ENCODE measurements around the gene MROH7.

Gene MROH7

GRCh38 chr1:54741531-54741930 lies 99.9 kb downstream of the MROH7 start:
- DNase-seq (ENCODE audit: low read depth in 2 of 2), result no peak

GRCh38 chr1:54742282-54742681 lies 100.7 kb downstream of the MROH7 start:
- no peak for DNase-seq (ENCODE audit: low read depth in 2 of 2)

- DNase-seq (ENCODE audit: low read depth in 2 of 2), result no peak
Observed at GRCh38 chr1:54743416-54744226, 102.0 kb downstream of the MROH7 start.

GRCh38 chr1:54744696-54745095 lies 103.1 kb downstream of the MROH7 start:
- DNase-seq (ENCODE audit: low read depth in 2 of 2), result no peak

- DNase-seq (ENCODE audit: low read depth in 2 of 2), result no peak
Observed at GRCh38 chr1:54745274-54745673, 103.7 kb downstream of the MROH7 start.

GRCh38 chr1:54745864-54746263 lies 104.3 kb downstream of the MROH7 start:
- DNase-seq (ENCODE audit: low read depth in 2 of 2), result no peak

GRCh38 chr1:54748094-54748835 lies 106.7 kb downstream of the MROH7 start:
- DNase-seq (ENCODE audit: low read depth in 2 of 2), result no peak

GRCh38 chr1:54750596-54750995 lies 109.0 kb downstream of the MROH7 start:
- DNase-seq (ENCODE audit: low read depth in 2 of 2), result no peak

- DNase-seq (ENCODE audit: low read depth in 2 of 2), result no peak
Observed at GRCh38 chr1:54751426-54751825, 109.8 kb downstream of the MROH7 start.

- DNase-seq (ENCODE audit: low read depth in 2 of 2), result no peak
Observed at GRCh38 chr1:54754045-54754444, 112.5 kb downstream of the MROH7 start.

GRCh38 chr1:54754486-54755285 lies 113.1 kb downstream of the MROH7 start:
- DNase-seq (ENCODE audit: low read depth in 2 of 2), result no peak

- no peak for DNase-seq (ENCODE audit: low read depth in 2 of 2)
Observed at GRCh38 chr1:54757833-54758232, 116.2 kb downstream of the MROH7 start.

GRCh38 chr1:54758678-54759348 lies 117.2 kb downstream of the MROH7 start:
- no peak for DNase-seq (ENCODE audit: low read depth in 2 of 2)

Data from stimulated activated CD4-positive, alpha-beta T cell treated with anti-CD3 and anti-CD28 coated beads, Interleukin-12 subunit alpha, Interleukin-12 subunit beta, amount 100 ng/mL, for 24 hours (primary cell).